Natural killer cell (primary cell): ENCODE results near the gene ARHGAP44. TPM values are rescaled to one million over a fixed set of nuclear protein-coding genes. Genes with fewer than 3 reads are reported as not detected.

ENCODE experiments used
- ATAC-seq, 3 donors: fragments of 150-1000 bp in 2 of 3; fragments of 200-7000 bp in 1 of 3; cut with Tn5 transposase; 1 replicate in 1 of 3; 2 replicates in 2 of 3; pipeline ENCODE4 v1.10.0; 2021; ENCODE audit warnings: mild to moderate bottlenecking in 2 of 3, moderate library complexity in 2 of 3
- DNase-seq, 2 donors: peaks; one replicate each; pipeline versions ENCODE4 v3.0.0 to v3.0.0-alpha.2; 2013 to 2021; ENCODE audit warnings: mixed read lengths in 1 of 2
- H3K27ac ChIP-seq: one replicate; pipeline ENCODE4 v1.5.1; 2013; ENCODE audit warnings: mild to moderate bottlenecking, low read length
- H3K27me3 ChIP-seq: one replicate; pipeline ENCODE4 v1.6.1; 2013; ENCODE audit warnings: low read length; ENCODE audit not compliant: control insufficient read depth, insufficient read depth
- H3K36me3 ChIP-seq: one replicate; pipeline ENCODE4 v1.6.1; 2013; ENCODE audit warnings: low read length; ENCODE audit not compliant: control insufficient read depth, insufficient read depth
- H3K4me1 ChIP-seq: one replicate; pipeline ENCODE4 v1.6.1; 2013; ENCODE audit warnings: low read length; ENCODE audit not compliant: control insufficient read depth, insufficient read depth
- H3K4me3 ChIP-seq: one replicate; pipeline ENCODE4 v1.5.1; 2013; ENCODE audit warnings: low read length
- H3K9me3 ChIP-seq: one replicate; pipeline ENCODE4 v1.6.1; 2013; ENCODE audit warnings: low read length; ENCODE audit not compliant: control insufficient read depth, insufficient read depth
- H3K27ac Mint-ChIP-seq, 2 donors: one replicate each; pipeline ENCODE4 v1.8.0; 2022; ENCODE audit warnings: mild to moderate bottlenecking in 2 of 2, mixed read lengths in 2 of 2, moderate library complexity in 1 of 2
- H3K27me3 Mint-ChIP-seq, 2 donors: one replicate each; pipeline ENCODE4 v1.8.0; 2022; ENCODE audit warnings: low read depth in 2 of 2, mixed read lengths in 2 of 2
- H3K36me3 Mint-ChIP-seq: one replicate; pipeline ENCODE4 v1.8.0; 2022; ENCODE audit warnings: mixed read lengths
- H3K4me1 Mint-ChIP-seq, 2 donors: one replicate each; pipeline ENCODE4 v1.8.0; 2022; ENCODE audit warnings: mixed read lengths in 2 of 2
- H3K4me3 Mint-ChIP-seq: one replicate; pipeline ENCODE4 v1.8.0; 2022; ENCODE audit warnings: mild to moderate bottlenecking, moderate library complexity, mixed read lengths
- H3K9me3 Mint-ChIP-seq, 2 donors: one replicate each; pipeline ENCODE4 v1.8.0; 2022; ENCODE audit warnings: mixed read lengths in 2 of 2
- CTCF ChIP-seq: fragments of 200-600 bp; IDR thresholded peaks from one replicate; pipeline ENCODE4 v1.8.0; 2022; ENCODE audit warnings: antibody characterized with exemption
- WGBS: methylation state at CpG from one replicate; pipeline ENCODE4 v1.1.7; 2013; ENCODE audit warnings: missing lambda C conversion rate; ENCODE audit not compliant: insufficient coverage; 5-methylcytosine and 5-hydroxymethylcytosine counted together
- intact Hi-C: fragments of 100-400 bp; cut with micrococcal nuclease; formaldehyde crosslinking; loops from one replicate; pipeline ENCODE4 v1.14.2; 2022
- total RNA-seq, 4 donors: library from RNA; stranded (reverse); fragments of 120-200 nt in 1 of 4; gene quantifications; one replicate each; pipeline versions ENCODE4 v1.2.3 to v1.2.4, GENCODE V29; 2013 to 2022

ARHGAP44 gene
- total RNA-seq, 3 donors from 2014 or later (not counting 1 experiment from before 2014, with no cell fraction given): not detected

GRCh38 chr17:12924614-12925013, 135.3 kb downstream of the ARHGAP44 start:
- DNase-seq (no peak), ATAC-seq (no peak)
- no peaks in the 10 kb centered on the region for H3K4me1 Mint-ChIP-seq
- no peaks in the 10 kb centered on the region for H3K27me3 Mint-ChIP-seq
- H3K4me1 ChIP-seq: no peaks in the 10 kb centered on the region
- no peaks in the 10 kb centered on the region for H3K9me3 Mint-ChIP-seq
- no peaks in the 10 kb centered on the region for H3K9me3 ChIP-seq
- no peaks in the 10 kb centered on the region for H3K36me3 Mint-ChIP-seq
- H3K27me3 ChIP-seq: no peaks in the 10 kb centered on the region
- H3K27ac Mint-ChIP-seq: no peak overlapping the region
- 90% methylated on average over 2 of the region's 2 CpGs for WGBS
- H3K27ac ChIP-seq: no peak overlapping the region
- H3K4me3 Mint-ChIP-seq: no peak overlapping the region
- H3K36me3 ChIP-seq: no peaks in the 10 kb centered on the region
- no peak overlapping the region for H3K4me3 ChIP-seq
- no peak for TF ChIP-seq CTCF
- intact Hi-C loops: no loop called here

- no peaks in the 10 kb centered on the region for H3K9me3 ChIP-seq
- Mint-ChIP-seq H3K9me3 (no peaks in the 10 kb centered on the region), H3K4me3 (no peak overlapping the region), H3K36me3 (no peaks in the 10 kb centered on the region), H3K27me3 (no peaks in the 10 kb centered on the region), H3K27ac (no peak overlapping the region), H3K4me1 (no peaks in the 10 kb centered on the region)
- intact Hi-C loops: no loop called here
- 86% methylated on average over 1 of the region's 1 CpG for WGBS
- no peaks in the 10 kb centered on the region for H3K4me1 ChIP-seq
- ATAC-seq (no peak), DNase-seq (no peak)
- no peaks in the 10 kb centered on the region for H3K27me3 ChIP-seq
- H3K36me3 ChIP-seq: no peaks in the 10 kb centered on the region
- no peak for TF ChIP-seq CTCF
- H3K4me3 ChIP-seq: no peak overlapping the region
- no peak overlapping the region for H3K27ac ChIP-seq
Observed at GRCh38 chr17:12927001-12927400, 137.7 kb downstream of the ARHGAP44 start.

- TF ChIP-seq CTCF: no peak
- no peak overlapping the region for H3K4me3 ChIP-seq
- Mint-ChIP-seq H3K4me3 (no peak overlapping the region), H3K9me3 (no peaks in the 10 kb centered on the region), H3K4me1 (no peaks in the 10 kb centered on the region), H3K36me3 (no peaks in the 10 kb centered on the region), H3K27ac (no peak overlapping the region), H3K27me3 (peaks cover 0 to 2% of the 10 kb centered on the region in 2 donors)
- H3K36me3 ChIP-seq: no peaks in the 10 kb centered on the region
- ATAC-seq (no peak), DNase-seq (no peak)
- no peaks in the 10 kb centered on the region for H3K27me3 ChIP-seq
- 68% methylated on average over 4 of the region's 5 CpGs for WGBS
- H3K9me3 ChIP-seq: no peaks in the 10 kb centered on the region
- intact Hi-C loops: no loop called here
- H3K27ac ChIP-seq: no peak overlapping the region
- H3K4me1 ChIP-seq: no peaks in the 10 kb centered on the region
Observed at GRCh38 chr17:12927541-12928425, 138.5 kb downstream of the ARHGAP44 start.
